A673 (cell line): ENCODE results near the gene NRXN3.

ENCODE experiments used
- CTCF ChIP-seq: fragments of 300-800, 200-600 bp; sonication (generic); conservative IDR thresholded peaks from 2 replicates; pipeline ENCODE4 v1.5.1; 2017; ENCODE audit warnings: low read depth, mild to moderate bottlenecking, antibody characterized with exemption, low read length, moderate library complexity, mixed read lengths
- EZH2 ChIP-seq: fragments of 200-600 bp; sonication (generic); IDR thresholded peaks from 2 replicates; pipeline ENCODE4 v1.6.1; 2017; ENCODE audit warnings: borderline replicate concordance, low read depth, mild to moderate bottlenecking, mixed read lengths, antibody characterized with exemption, low read length; ENCODE audit not compliant: poor library complexity, severe bottlenecking

GRCh38 chr14:79580414-79580813, 1410.2 kb downstream of the NRXN3 start:
- TF ChIP-seq CTCF (no peak), EZH2 (no peak)
